HEK293T (cell line): ENCODE measurements around the gene STMP1.

Source experiments
- PKNOX1 ChIP-seq: fragments of 450-650 bp; IDR thresholded peaks from 2 replicates; pipeline ENCODE4 v1.6.1; 2016
- SUZ12 ChIP-seq: fragments of 450-650 bp; IDR thresholded peaks from 2 replicates; pipeline ENCODE4 v1.6.1; 2016; ENCODE audit warnings: mild to moderate bottlenecking

GRCh38 chr7:135662373-135663114, at the start of gene STMP1:
- TF ChIP-seq SUZ12, result no peak
- TF ChIP-seq PKNOX1, result no peak
